ENCODE measurements around the gene TWNK.

Gene TWNK

DNA sequence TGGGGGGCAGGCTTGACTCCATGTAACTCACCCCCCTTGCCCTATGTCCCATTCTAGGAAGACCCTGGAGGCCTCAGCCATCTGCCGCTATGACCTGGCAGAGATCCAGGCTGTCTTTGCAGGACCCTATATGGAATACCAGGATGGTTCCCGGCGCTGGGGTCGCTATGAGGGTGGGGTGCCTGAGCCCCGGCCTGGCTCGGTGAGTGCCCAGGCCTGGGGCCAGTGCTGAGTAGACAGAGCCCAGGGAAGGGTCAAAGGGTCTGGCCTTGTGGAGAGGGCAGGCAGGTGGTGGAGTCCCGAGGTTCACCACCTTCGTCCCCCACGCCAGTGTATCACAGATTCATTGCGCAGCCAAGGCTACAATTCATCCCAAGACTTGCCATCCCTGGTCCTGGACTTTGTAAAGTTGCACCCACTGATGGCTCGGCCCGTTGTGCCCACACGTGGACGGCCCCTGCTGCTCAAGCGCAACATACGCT is 7.5 kb upstream of the TWNK start:
- Histone ChIP-seq H3K9me3 (ENCODE audit: insufficient read depth, low read depth, low read length) (peaks cover 1% of the 10 kb centered on the region), H2BK12ac (ENCODE audit: low read length) (no peak overlapping the region), H3K4me2 (ENCODE audit: low read length) (no peak overlapping the region), H3K4me3 (ENCODE audit: low read depth, low read length) (no peak overlapping the region), H3K9ac (ENCODE audit: low read length) (no peak overlapping the region), H4K12ac (ENCODE audit: low read depth, low read length) (no peak overlapping the region), H2AK5ac (ENCODE audit: low read length) (no peak overlapping the region), H3K36me3 (ENCODE audit: control insufficient read depth in 1 of 2, insufficient read depth in 2 of 2, low read length in 2 of 2) (peaks cover 30 to 33% of the 10 kb centered on the region in 2 experiments), H3K18ac (ENCODE audit: low read length) (no peak overlapping the region), H3K79me1 (ENCODE audit: low read length) (no peaks in the 10 kb centered on the region), H4K91ac (ENCODE audit: low read depth, low read length) (no peak overlapping the region), H3K79me2 (ENCODE audit: control insufficient read depth, insufficient read depth, low read length, poor library complexity) (no peaks in the 10 kb centered on the region), H4K8ac (ENCODE audit: low read depth, low read length) (no peak overlapping the region), H2BK5ac (ENCODE audit: low read depth, low read length, poor library complexity) (no peak overlapping the region), H3K14ac (ENCODE audit: low read length) (no peak overlapping the region), H3K4me1 (ENCODE audit: control insufficient read depth in 1 of 2, insufficient read depth in 2 of 2, low read length in 2 of 2) (peaks cover 0 to 5% of the 10 kb centered on the region in 2 experiments), H2BK120ac (ENCODE audit: insufficient read depth, low read length, poor library complexity) (no peak overlapping the region), H3K23ac (ENCODE audit: low read length) (no peak overlapping the region), H3K27ac (ENCODE audit: low read depth, low read length) (no peak overlapping the region), H2AFZ (ENCODE audit: insufficient read depth, low read length, poor library complexity) (no peak overlapping the region), H3K27me3 (ENCODE audit: insufficient read depth, low read length) (no peaks in the 10 kb centered on the region), H3K4ac (ENCODE audit: low read depth, low read length) (no peak overlapping the region)
- no CpG with 5 or more reads among the region's 16 CpGs for WGBS (ENCODE audit: extremely low coverage, insufficient coverage, insufficient read length)
- no peak for DNase-seq

DNA sequence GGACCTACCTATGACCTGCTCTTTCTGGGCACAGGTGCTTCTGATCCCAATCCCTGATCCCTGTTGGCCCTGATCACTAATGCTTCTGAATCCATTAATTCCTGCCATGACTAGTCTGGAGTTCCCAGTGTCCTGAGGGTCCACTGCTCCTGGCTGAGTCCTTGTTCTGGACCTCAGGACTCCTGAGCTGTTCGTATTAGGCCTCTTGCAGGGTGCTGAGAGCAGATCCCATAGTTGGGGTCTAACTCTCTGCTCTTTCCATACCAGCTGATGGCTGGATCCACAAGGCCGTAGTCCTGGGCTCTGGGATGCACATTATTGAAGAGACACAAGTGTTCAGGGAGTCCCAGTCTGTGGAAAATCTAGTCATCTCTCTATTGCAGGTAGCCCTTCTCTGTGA is 7.0 kb upstream of the TWNK start:
- no peak overlapping the region for H3K4me2 ChIP-seq (ENCODE audit: low read length)
- WGBS (ENCODE audit: extremely low coverage, insufficient coverage, insufficient read length) = no CpG with 5 or more reads among the region's 2 CpGs
- H4K91ac ChIP-seq (ENCODE audit: low read depth, low read length) = no peak overlapping the region
- H2BK120ac ChIP-seq (ENCODE audit: insufficient read depth, low read length, poor library complexity) = no peak overlapping the region
- no peak overlapping the region for H3K27ac ChIP-seq (ENCODE audit: low read depth, low read length)
- H3K79me1 ChIP-seq (ENCODE audit: low read length) = no peaks in the 10 kb centered on the region
- H3K79me2 ChIP-seq (ENCODE audit: control insufficient read depth, insufficient read depth, low read length, poor library complexity) = no peaks in the 10 kb centered on the region
- H4K12ac ChIP-seq (ENCODE audit: low read depth, low read length) = no peak overlapping the region
- H4K8ac ChIP-seq (ENCODE audit: low read depth, low read length) = no peak overlapping the region
- H3K14ac ChIP-seq (ENCODE audit: low read length) = no peak overlapping the region
- H2BK12ac ChIP-seq (ENCODE audit: low read length) = no peak overlapping the region
- no peaks in the 10 kb centered on the region for H3K27me3 ChIP-seq (ENCODE audit: insufficient read depth, low read length)
- no peak overlapping the region for H2AK5ac ChIP-seq (ENCODE audit: low read length)
- DNase-seq = no peak
- no peak overlapping the region for H3K4me3 ChIP-seq (ENCODE audit: low read depth, low read length)
- no peak overlapping the region for H2BK5ac ChIP-seq (ENCODE audit: low read depth, low read length, poor library complexity)
- no peak overlapping the region for H3K23ac ChIP-seq (ENCODE audit: low read length)
- H3K9ac ChIP-seq (ENCODE audit: low read length) = no peak overlapping the region
- H3K18ac ChIP-seq (ENCODE audit: low read length) = no peak overlapping the region
- H3K4me1 ChIP-seq (ENCODE audit: control insufficient read depth in 1 of 2, insufficient read depth in 2 of 2, low read length in 2 of 2) = peaks cover 0 to 5% of the 10 kb centered on the region in 2 experiments
- H3K36me3 ChIP-seq (ENCODE audit: control insufficient read depth in 1 of 2, insufficient read depth in 2 of 2, low read length in 2 of 2) = peaks cover 30 to 38% of the 10 kb centered on the region in 2 experiments
- H3K9me3 ChIP-seq (ENCODE audit: insufficient read depth, low read depth, low read length) = peaks cover 1% of the 10 kb centered on the region
- no peak overlapping the region for H3K4ac ChIP-seq (ENCODE audit: low read depth, low read length)
- H2AFZ ChIP-seq (ENCODE audit: insufficient read depth, low read length, poor library complexity) = no peak overlapping the region

DNA sequence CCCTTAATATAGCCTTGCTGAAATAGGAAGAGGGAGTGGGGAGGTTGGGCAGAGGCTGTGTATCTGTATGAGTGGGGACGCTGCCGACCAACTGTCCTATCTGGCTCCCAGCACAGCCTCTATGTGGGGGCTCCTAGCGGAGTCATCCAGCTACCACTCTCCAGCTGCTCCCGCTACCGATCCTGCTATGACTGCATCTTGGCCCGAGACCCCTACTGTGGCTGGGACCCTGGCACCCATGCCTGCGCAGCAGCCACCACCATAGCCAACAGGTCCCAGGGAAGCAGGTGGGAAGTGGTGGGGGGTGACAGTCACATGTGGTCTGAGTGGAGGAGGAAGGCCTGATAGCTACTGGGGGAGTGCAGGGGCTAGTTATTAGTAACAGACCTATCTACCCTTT is 6.6 kb upstream of the TWNK start:
- H3K4me2 ChIP-seq (ENCODE audit: low read length) = no peak overlapping the region

DNA sequence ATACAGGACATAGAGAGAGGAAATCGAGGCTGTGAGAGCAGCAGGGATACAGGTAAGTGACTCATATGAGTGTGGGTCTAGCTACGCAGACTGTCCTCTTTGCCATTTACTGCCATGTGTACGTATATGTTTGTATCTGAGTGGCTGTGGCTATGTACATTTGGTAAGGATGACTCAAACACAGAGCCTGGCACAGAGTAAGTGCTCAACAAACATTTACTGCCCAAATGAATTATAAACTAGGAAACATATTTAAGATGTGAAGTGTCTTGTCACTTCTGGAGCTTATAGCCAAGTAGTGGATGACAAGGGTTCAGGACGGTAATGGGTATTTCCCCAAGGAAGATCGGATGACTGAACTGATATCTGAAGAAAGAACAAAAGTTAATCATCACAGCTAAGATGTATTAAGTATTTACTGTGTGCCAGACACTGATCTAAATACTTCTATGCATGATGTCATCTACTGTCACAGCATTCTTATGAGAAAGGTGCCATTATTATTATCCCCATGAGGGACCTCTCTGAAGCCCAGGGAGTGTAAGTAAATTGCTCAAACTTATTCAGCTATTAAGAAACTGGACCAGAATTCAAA is 6.1 kb upstream of the TWNK start:
- WGBS (ENCODE audit: extremely low coverage, insufficient coverage, insufficient read length) = no CpG with 5 or more reads among the region's 5 CpGs
- Histone ChIP-seq H3K4me1 (ENCODE audit: control insufficient read depth in 1 of 2, insufficient read depth in 2 of 2, low read length in 2 of 2) (peaks cover 0 to 5% of the 10 kb centered on the region in 2 experiments), H2BK5ac (ENCODE audit: low read depth, low read length, poor library complexity) (no peak overlapping the region)

More for the DNA sequence above, 6.6 kb upstream of the TWNK start:
- no peak overlapping the region for H4K91ac ChIP-seq (ENCODE audit: low read depth, low read length)
- no peaks in the 10 kb centered on the region for H3K79me2 ChIP-seq (ENCODE audit: control insufficient read depth, insufficient read depth, low read length, poor library complexity)
- no peak overlapping the region for H3K14ac ChIP-seq (ENCODE audit: low read length)
- no peak overlapping the region for H3K4me3 ChIP-seq (ENCODE audit: low read depth, low read length)
- no peak overlapping the region for H3K9ac ChIP-seq (ENCODE audit: low read length)
- no peak overlapping the region for H3K4ac ChIP-seq (ENCODE audit: low read depth, low read length)
- no peak for DNase-seq
- no peak overlapping the region for H3K23ac ChIP-seq (ENCODE audit: low read length)
- H2AK5ac ChIP-seq (ENCODE audit: low read length) = no peak overlapping the region
- peaks cover 0 to 5% of the 10 kb centered on the region in 2 experiments for H3K4me1 ChIP-seq (ENCODE audit: control insufficient read depth in 1 of 2, insufficient read depth in 2 of 2, low read length in 2 of 2)
- H3K9me3 ChIP-seq (ENCODE audit: insufficient read depth, low read depth, low read length) = peaks cover 1% of the 10 kb centered on the region
- H3K27ac ChIP-seq (ENCODE audit: low read depth, low read length) = no peak overlapping the region
- no peak overlapping the region for H2BK5ac ChIP-seq (ENCODE audit: low read depth, low read length, poor library complexity)
- H2BK12ac ChIP-seq (ENCODE audit: low read length) = no peak overlapping the region
- H4K8ac ChIP-seq (ENCODE audit: low read depth, low read length) = no peak overlapping the region
- peaks cover 30 to 41% of the 10 kb centered on the region in 2 experiments for H3K36me3 ChIP-seq (ENCODE audit: control insufficient read depth in 1 of 2, insufficient read depth in 2 of 2, low read length in 2 of 2)
- no peaks in the 10 kb centered on the region for H3K27me3 ChIP-seq (ENCODE audit: insufficient read depth, low read length)
- no peak overlapping the region for H4K12ac ChIP-seq (ENCODE audit: low read depth, low read length)
- no peak overlapping the region for H3K18ac ChIP-seq (ENCODE audit: low read length)
- H2BK120ac ChIP-seq (ENCODE audit: insufficient read depth, low read length, poor library complexity) = no peak overlapping the region
- H3K79me1 ChIP-seq (ENCODE audit: low read length) = no peaks in the 10 kb centered on the region
- no CpG with 5 or more reads among the region's 7 CpGs for WGBS (ENCODE audit: extremely low coverage, insufficient coverage, insufficient read length)
- H2AFZ ChIP-seq (ENCODE audit: insufficient read depth, low read length, poor library complexity) = no peak overlapping the region

More for the DNA sequence above, 6.1 kb upstream of the TWNK start:
- Histone ChIP-seq H4K8ac (ENCODE audit: low read depth, low read length) (no peak overlapping the region), H3K14ac (ENCODE audit: low read length) (no peak overlapping the region), H2BK12ac (ENCODE audit: low read length) (no peak overlapping the region), H3K4me3 (ENCODE audit: low read depth, low read length) (no peak overlapping the region), H3K9me3 (ENCODE audit: insufficient read depth, low read depth, low read length) (no peaks in the 10 kb centered on the region), H3K79me2 (ENCODE audit: control insufficient read depth, insufficient read depth, low read length, poor library complexity) (no peaks in the 10 kb centered on the region), H2AFZ (ENCODE audit: insufficient read depth, low read length, poor library complexity) (no peak overlapping the region), H3K23ac (ENCODE audit: low read length) (no peak overlapping the region), H3K9ac (ENCODE audit: low read length) (no peak overlapping the region), H2AK5ac (ENCODE audit: low read length) (no peak overlapping the region), H3K36me3 (ENCODE audit: control insufficient read depth in 1 of 2, insufficient read depth in 2 of 2, low read length in 2 of 2) (peaks cover 30 to 41% of the 10 kb centered on the region in 2 experiments), H3K27ac (ENCODE audit: low read depth, low read length) (no peak overlapping the region), H4K12ac (ENCODE audit: low read depth, low read length) (no peak overlapping the region), H3K18ac (ENCODE audit: low read length) (no peak overlapping the region), H3K79me1 (ENCODE audit: low read length) (no peaks in the 10 kb centered on the region), H2BK120ac (ENCODE audit: insufficient read depth, low read length, poor library complexity) (no peak overlapping the region), H4K91ac (ENCODE audit: low read depth, low read length) (no peak overlapping the region), H3K27me3 (ENCODE audit: insufficient read depth, low read length) (no peaks in the 10 kb centered on the region), H3K4ac (ENCODE audit: low read depth, low read length) (no peak overlapping the region), H3K4me2 (ENCODE audit: low read length) (no peak overlapping the region)
- DNase-seq = no peak
